OCI-LY1 (cell line): ENCODE data around the gene MGME1.

Experiments used
- H2AFZ ChIP-seq: fragments of 200-600 bp; sonication (generic), shearing (Covaris generic); 2 replicates; pipeline ENCODE4 v1.6.0; 2014; ENCODE audit warnings: antibody characterized with exemption, mild to moderate bottlenecking, low read length
- H3F3A ChIP-seq: fragments of 200-600 bp; sonication (generic), shearing (Covaris generic); 2 replicates; pipeline ENCODE4 v1.6.0; 2014; ENCODE audit warnings: mild to moderate bottlenecking, antibody characterized with exemption, low read length, moderate library complexity; ENCODE audit not compliant: insufficient read depth
- H3K27ac ChIP-seq: fragments of 200-600 bp; sonication (generic); 2 replicates; pipeline ENCODE4 v1.5.1; 2014; ENCODE audit warnings: low read length, mixed run types, mild to moderate bottlenecking, low read depth; ENCODE audit not compliant: poor library complexity, severe bottlenecking
- H3K27me3 ChIP-seq: fragments of 200-600 bp; sonication (generic); 2 replicates; pipeline ENCODE4 v1.6.0; 2014; ENCODE audit warnings: antibody characterized with exemption, mild to moderate bottlenecking, low read length, moderate library complexity; ENCODE audit not compliant: insufficient read depth
- H3K36me3 ChIP-seq: fragments of 200-600 bp; sonication (generic); 2 replicates; pipeline ENCODE4 v1.6.1; 2014; ENCODE audit warnings: mild to moderate bottlenecking, antibody characterized with exemption, low read length, moderate library complexity, mixed read lengths; ENCODE audit not compliant: insufficient read depth
- H3K4me1 ChIP-seq: fragments of 200-600 bp; sonication (generic); 2 replicates; pipeline ENCODE4 v1.5.1; 2014; ENCODE audit warnings: mild to moderate bottlenecking, low read length, moderate library complexity; ENCODE audit not compliant: insufficient read depth, severe bottlenecking
- H3K4me2 ChIP-seq: fragments of 200-600 bp; sonication (generic), shearing (Covaris generic); 2 replicates; pipeline ENCODE4 v1.6.1; 2014; ENCODE audit warnings: low read length
- H3K4me3 ChIP-seq: fragments of 200-600 bp; sonication (generic); 2 replicates; pipeline ENCODE4 v1.5.1; 2014; ENCODE audit warnings: low read length, low read depth, mild to moderate bottlenecking, mixed read lengths; ENCODE audit not compliant: poor library complexity, severe bottlenecking
- H3K79me2 ChIP-seq: fragments of 200-600 bp; shearing (Covaris generic); 2 replicates; pipeline ENCODE4 v1.6.1; 2016; ENCODE audit warnings: mixed run types, low read length, mixed read lengths; ENCODE audit not compliant: insufficient read depth
- H3K9ac ChIP-seq: fragments of 200-600 bp; sonication (generic), shearing (Covaris generic); 2 replicates; pipeline ENCODE4 v1.6.1; 2014; ENCODE audit warnings: mild to moderate bottlenecking, low read length, mixed read lengths
- H3K9me2 ChIP-seq: fragments of 200-600 bp; sonication (generic), shearing (Covaris generic); 2 replicates; pipeline ENCODE4 v1.6.1; 2014; ENCODE audit warnings: low read depth, mild to moderate bottlenecking, low read length, mixed read lengths
- H3K9me3 ChIP-seq: fragments of 200-600 bp; shearing (Covaris generic); 2 replicates; pipeline ENCODE4 v1.6.1; 2014; ENCODE audit warnings: low read length, mixed read lengths
- H4K20me1 ChIP-seq: fragments of 200-600 bp; sonication (generic), shearing (Covaris generic); 2 replicates; pipeline ENCODE4 v1.6.0; 2016; ENCODE audit warnings: mild to moderate bottlenecking, low read length; ENCODE audit not compliant: insufficient read depth
- EZH2 ChIP-seq: fragments of 200-600 bp; sonication (generic), shearing (Covaris generic); IDR thresholded peaks from 2 replicates; pipeline ENCODE4 v1.8.0; 2017; ENCODE audit warnings: borderline replicate concordance, mixed run types, mild to moderate bottlenecking, antibody characterized with exemption, low read length, moderate library complexity, mixed read lengths
- TF ChIP-seq, protein P1 (sequence below): fragments of 200-600 bp; sonication (generic), shearing (Covaris generic); IDR thresholded peaks from 2 replicates; pipeline ENCODE4 v1.5.1; 2017; ENCODE audit warnings: mild to moderate bottlenecking, antibody characterized with exemption, low read length, moderate library complexity, mixed read lengths

Gene MGME1

DNA sequence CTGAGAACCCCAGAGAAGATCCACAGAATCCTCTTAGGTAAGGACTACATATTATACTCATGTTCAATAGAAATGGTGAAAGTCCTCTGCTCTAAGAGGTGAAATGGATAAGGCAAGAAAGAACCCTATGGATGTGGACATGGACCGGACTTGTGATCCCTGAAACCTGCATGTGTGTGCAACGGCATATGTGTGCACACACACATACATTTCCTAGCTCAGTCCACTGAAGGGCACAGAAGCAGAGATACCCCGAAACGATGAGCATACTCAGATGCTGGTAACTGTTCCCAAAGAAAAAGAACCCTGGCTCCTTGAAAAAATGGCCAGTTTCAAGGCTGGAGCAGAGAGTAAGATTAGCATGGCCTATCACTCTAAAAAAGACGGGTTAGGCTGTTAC lies 22.8 kb upstream of the MGME1 start:
- H3K36me3 ChIP-seq, result peaks cover 100% of the 10 kb centered on the region
- H3K9me2 ChIP-seq, result no peaks in the 10 kb centered on the region
- no peak for TF ChIP-seq EZH2
- TF ChIP-seq, protein P1, sequence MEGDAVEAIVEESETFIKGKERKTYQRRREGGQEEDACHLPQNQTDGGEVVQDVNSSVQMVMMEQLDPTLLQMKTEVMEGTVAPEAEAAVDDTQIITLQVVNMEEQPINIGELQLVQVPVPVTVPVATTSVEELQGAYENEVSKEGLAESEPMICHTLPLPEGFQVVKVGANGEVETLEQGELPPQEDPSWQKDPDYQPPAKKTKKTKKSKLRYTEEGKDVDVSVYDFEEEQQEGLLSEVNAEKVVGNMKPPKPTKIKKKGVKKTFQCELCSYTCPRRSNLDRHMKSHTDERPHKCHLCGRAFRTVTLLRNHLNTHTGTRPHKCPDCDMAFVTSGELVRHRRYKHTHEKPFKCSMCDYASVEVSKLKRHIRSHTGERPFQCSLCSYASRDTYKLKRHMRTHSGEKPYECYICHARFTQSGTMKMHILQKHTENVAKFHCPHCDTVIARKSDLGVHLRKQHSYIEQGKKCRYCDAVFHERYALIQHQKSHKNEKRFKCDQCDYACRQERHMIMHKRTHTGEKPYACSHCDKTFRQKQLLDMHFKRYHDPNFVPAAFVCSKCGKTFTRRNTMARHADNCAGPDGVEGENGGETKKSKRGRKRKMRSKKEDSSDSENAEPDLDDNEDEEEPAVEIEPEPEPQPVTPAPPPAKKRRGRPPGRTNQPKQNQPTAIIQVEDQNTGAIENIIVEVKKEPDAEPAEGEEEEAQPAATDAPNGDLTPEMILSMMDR, result no peak
- H3F3A ChIP-seq, result no peaks in the 10 kb centered on the region
- H3K9me3 ChIP-seq, result no peaks in the 10 kb centered on the region
- no peak overlapping the region for H3K4me2 ChIP-seq
- H3K9ac ChIP-seq, result no peak overlapping the region
- peaks cover 26% of the 10 kb centered on the region for H3K4me1 ChIP-seq
- H3K4me3 ChIP-seq, result no peak overlapping the region
- no peaks in the 10 kb centered on the region for H3K79me2 ChIP-seq
- no peaks in the 10 kb centered on the region for H3K27me3 ChIP-seq
- H3K27ac ChIP-seq, result no peak overlapping the region
- no peaks in the 10 kb centered on the region for H4K20me1 ChIP-seq
- no peak overlapping the region for H2AFZ ChIP-seq

DNA sequence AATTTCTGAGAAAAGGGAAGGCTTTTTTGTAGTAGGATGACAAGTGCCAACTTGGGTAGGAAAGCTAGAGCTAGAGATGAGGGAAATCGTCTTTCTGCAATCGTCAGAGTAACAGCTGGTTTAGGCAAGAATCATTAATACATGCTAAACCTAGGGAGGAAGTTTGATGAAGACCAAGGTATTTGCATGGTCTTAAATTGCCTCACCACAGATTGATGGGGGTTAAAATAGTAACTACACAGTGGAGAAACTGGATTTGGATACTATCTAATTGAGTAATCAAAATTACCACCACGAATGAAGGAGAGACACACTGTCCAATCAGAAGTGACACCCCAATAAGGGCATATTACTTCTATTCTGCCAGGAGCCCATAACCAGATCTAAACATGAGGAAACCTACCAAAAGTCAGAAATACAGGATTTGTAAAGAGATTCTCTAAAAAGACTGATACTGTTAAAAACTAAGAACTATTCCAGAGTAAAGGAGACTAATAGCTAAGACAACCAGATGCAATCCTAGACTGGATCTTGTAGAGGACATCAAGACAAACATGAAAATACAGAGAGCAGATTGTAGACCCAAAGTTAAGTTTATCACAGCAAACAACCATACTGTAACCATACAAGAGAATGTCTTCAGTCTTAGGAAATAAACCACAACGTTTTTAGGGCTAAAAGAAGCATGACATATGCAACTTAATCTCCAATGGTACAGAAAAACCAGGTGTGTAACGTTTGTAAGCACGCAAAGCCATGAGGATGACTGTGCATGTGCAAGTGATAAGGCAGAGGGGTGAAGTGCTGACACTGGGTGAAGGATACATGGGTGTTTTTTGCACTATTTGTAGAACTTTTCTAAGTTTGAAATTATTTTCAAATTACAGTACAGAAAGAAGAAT lies 22.0 kb upstream of the MGME1 start:
- TF ChIP-seq, protein P1, result no peak
- no peak for TF ChIP-seq EZH2
- H3K27ac ChIP-seq, result no peak overlapping the region
- peaks cover 100% of the 10 kb centered on the region for H3K36me3 ChIP-seq
- peaks cover 26% of the 10 kb centered on the region for H3K4me1 ChIP-seq
- H3K4me3 ChIP-seq, result no peak overlapping the region
- H3K9me3 ChIP-seq, result no peaks in the 10 kb centered on the region
- no peaks in the 10 kb centered on the region for H3K9me2 ChIP-seq
- H3K79me2 ChIP-seq, result no peaks in the 10 kb centered on the region
- H3K9ac ChIP-seq, result no peak overlapping the region
- no peaks in the 10 kb centered on the region for H4K20me1 ChIP-seq
- H3F3A ChIP-seq, result no peaks in the 10 kb centered on the region
- no peak overlapping the region for H3K4me2 ChIP-seq
- H3K27me3 ChIP-seq, result no peaks in the 10 kb centered on the region
- no peak overlapping the region for H2AFZ ChIP-seq

DNA sequence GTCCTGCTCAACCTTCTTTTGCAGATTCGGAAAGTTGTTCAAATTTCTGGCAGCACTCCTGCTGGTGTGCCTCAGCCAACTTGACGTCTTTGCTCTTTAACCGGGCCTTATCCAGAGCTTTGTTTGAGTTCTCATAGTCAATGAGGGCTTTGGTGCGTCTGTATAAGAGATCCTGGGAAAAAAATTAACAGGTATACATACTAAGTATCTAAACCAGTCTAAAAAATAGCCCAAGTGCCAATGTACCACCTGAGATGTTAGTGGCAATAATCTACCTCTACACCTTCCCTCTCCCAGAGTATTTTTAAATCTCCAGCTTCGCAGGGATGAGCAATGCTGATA lies 21.4 kb upstream of the MGME1 start:
- no peaks in the 10 kb centered on the region for H3K9me2 ChIP-seq
- no peaks in the 10 kb centered on the region for H3K9me3 ChIP-seq
- no peaks in the 10 kb centered on the region for H3K27me3 ChIP-seq
- TF ChIP-seq, protein P1, result no peak
- TF ChIP-seq EZH2, result no peak
- no peaks in the 10 kb centered on the region for H4K20me1 ChIP-seq
- peaks cover 26% of the 10 kb centered on the region for H3K4me1 ChIP-seq
- no peak overlapping the region for H2AFZ ChIP-seq
- no peak overlapping the region for H3K9ac ChIP-seq
- no peak overlapping the region for H3K4me2 ChIP-seq
- peaks cover 100% of the 10 kb centered on the region for H3K36me3 ChIP-seq
- H3F3A ChIP-seq, result no peaks in the 10 kb centered on the region
- H3K79me2 ChIP-seq, result no peaks in the 10 kb centered on the region
- no peak overlapping the region for H3K27ac ChIP-seq
- no peak overlapping the region for H3K4me3 ChIP-seq
